ENCODE results near the gene INSYN2B.

GRCh38 chr5:169973056-169973455, 7.2 kb downstream of the INSYN2B start:
- TF ChIP-seq POLR2A (IDR thresholded peaks at IDR 0.05) (no peak), CTCF (IDR thresholded peaks at IDR 0.05) (no peak)
